CD4-positive, alpha-beta T cell (primary cell): ENCODE data around the gene IGF2R. TPM values are rescaled to one million over a fixed set of nuclear protein-coding genes. Genes with fewer than 3 reads are reported as not detected.

Source experiments
- ATAC-seq: fragments of 200-7000 bp; cut with Tn5 transposase; one replicate; pipeline ENCODE4 v1.10.0; 2022; ENCODE audit warnings: mild to moderate bottlenecking; ENCODE audit not compliant: poor library complexity
- CTCF ChIA-PET: fragments of 350-600 bp; sonication (Branson Sonifier 250); formaldehyde crosslinking; loops from one replicate; lab custom pipeline; 2021; ENCODE audit warnings: antibody characterized with exemption, inconsistent platforms; lab: Charles Lee
- POLR2A ChIA-PET: fragments of 350-600 bp; sonication (Branson Sonifier 250); formaldehyde crosslinking; loops from one replicate; lab custom pipeline; 2021; ENCODE audit warnings: antibody characterized with exemption, inconsistent platforms; lab: Charles Lee
- DNase-seq, 14 experiments: peaks; one replicate each; pipeline ENCODE4 v3.0.0-alpha.2; 2013 to 2020; ENCODE audit warnings: mixed read lengths in 2 of 14
- H3K27ac ChIP-seq, 2 donors: one replicate each; pipeline versions ENCODE4 v1.5.1 to v1.7.0; 2013; ENCODE audit warnings: low read length in 2 of 2, low read depth in 1 of 2, mild to moderate bottlenecking in 1 of 2
- H3K27me3 ChIP-seq, 2 experiments: 1 replicate in 1 of 2; 2 replicates in 1 of 2; pipeline versions ENCODE4 v1.6.1 to v1.7.0; 2013; ENCODE audit warnings: low read length in 2 of 2, control low read depth in 1 of 2, mild to moderate bottlenecking in 1 of 2, moderate library complexity in 1 of 2; ENCODE audit not compliant: insufficient read depth in 2 of 2, control insufficient read depth in 1 of 2
- H3K36me3 ChIP-seq: one replicate; pipeline ENCODE4 v1.6.1; 2013; ENCODE audit warnings: low read length, control low read depth; ENCODE audit not compliant: insufficient read depth
- H3K4me1 ChIP-seq: one replicate; pipeline ENCODE4 v1.6.1; 2013; ENCODE audit warnings: low read length, control low read depth; ENCODE audit not compliant: insufficient read depth
- H3K4me3 ChIP-seq: one replicate; pipeline ENCODE4 v1.5.1; 2013; ENCODE audit warnings: mild to moderate bottlenecking, low read length, moderate library complexity
- H3K9me3 ChIP-seq, 2 experiments: 1 replicate in 1 of 2; 2 replicates in 1 of 2; pipeline versions ENCODE4 v1.6.1 to v1.7.0; 2013; ENCODE audit warnings: low read length in 2 of 2, mild to moderate bottlenecking in 2 of 2, control low read depth in 1 of 2, moderate library complexity in 1 of 2; ENCODE audit not compliant: control insufficient read depth in 1 of 2, insufficient read depth in 1 of 2
- H3K27ac Mint-ChIP-seq: one replicate; pipeline ENCODE4 v1.8.0; 2020; ENCODE audit warnings: mixed read lengths
- H3K27me3 Mint-ChIP-seq: one replicate; pipeline ENCODE4 v1.8.0; 2021; ENCODE audit warnings: mixed read lengths
- H3K36me3 Mint-ChIP-seq: one replicate; pipeline ENCODE4 v1.8.0; 2021; ENCODE audit warnings: low read depth, mixed read lengths
- H3K4me1 Mint-ChIP-seq: one replicate; pipeline ENCODE4 v1.8.0; 2021; ENCODE audit warnings: low read depth, mixed read lengths
- H3K4me3 Mint-ChIP-seq: one replicate; pipeline ENCODE4 v1.8.0; 2020; ENCODE audit warnings: mild to moderate bottlenecking, mixed read lengths
- H3K9me3 Mint-ChIP-seq: one replicate; pipeline ENCODE4 v1.8.0; 2020; ENCODE audit warnings: mixed read lengths
- intact Hi-C, 2 experiments: fragments of 100-400 bp; cut with DNase I in 1 of 2; cut with micrococcal nuclease in 1 of 2; formaldehyde crosslinking; loops; one replicate each; pipeline versions ENCODE4 v1.15.1 to v1.9.0; 2023 to 2025; cut with DNase I, micrococcal nuclease
- total RNA-seq, 174 experiments: library from RNA in 2 of 174; stranded (reverse) in 2 of 174; gene quantifications; one replicate each; pipeline ENCODE4 v1.2.3 and lab custom pipeline; 2021 to 2026
- TF ChIP-seq, protein P1 (sequence below): fragments of 200-600 bp; IDR thresholded peaks from one replicate; pipeline ENCODE4 v1.8.0; 2022; ENCODE audit warnings: antibody characterized with exemption, mild to moderate bottlenecking

Gene IGF2R
- total RNA-seq, 2 experiments from 2014 or later = 43.8 to 46.7 TPM

- Mint-ChIP-seq H3K4me1 (peaks cover 14% of the 10 kb centered on the region), H3K4me3 (no peak overlapping the region), H3K9me3 (no peaks in the 10 kb centered on the region), H3K27ac (no peak overlapping the region), H3K36me3 (peaks cover 99% of the 10 kb centered on the region), H3K27me3 (no peaks in the 10 kb centered on the region)
- ChIA-PET CTCF (interaction anchor here (1.7 kb wide), 1 partner anchor 14 kb away, joined by 3 read pairs; no protein-coding TSS in a partner anchor), POLR2A (interaction anchor here (0.5 kb wide), 1 partner anchor 16 kb away, joined by 3 read pairs; no protein-coding TSS in a partner anchor)
- H3K4me3 ChIP-seq = no peak overlapping the region
- H3K27ac ChIP-seq = no peak overlapping the region
- H3K27me3 ChIP-seq = no peaks in the 10 kb centered on the region
- peaks cover 13% of the 10 kb centered on the region for H3K4me1 ChIP-seq
- intact Hi-C loops = loop anchor here in 1 of 2 experiments (10.0 kb wide), 1 partner anchor 354 kb away; the partner anchor contains the start of gene SOD2
- H3K9me3 ChIP-seq = no peaks in the 10 kb centered on the region
- DNase-seq = no peak
- H3K36me3 ChIP-seq = peaks cover 88% of the 10 kb centered on the region
- TF ChIP-seq, protein P1, sequence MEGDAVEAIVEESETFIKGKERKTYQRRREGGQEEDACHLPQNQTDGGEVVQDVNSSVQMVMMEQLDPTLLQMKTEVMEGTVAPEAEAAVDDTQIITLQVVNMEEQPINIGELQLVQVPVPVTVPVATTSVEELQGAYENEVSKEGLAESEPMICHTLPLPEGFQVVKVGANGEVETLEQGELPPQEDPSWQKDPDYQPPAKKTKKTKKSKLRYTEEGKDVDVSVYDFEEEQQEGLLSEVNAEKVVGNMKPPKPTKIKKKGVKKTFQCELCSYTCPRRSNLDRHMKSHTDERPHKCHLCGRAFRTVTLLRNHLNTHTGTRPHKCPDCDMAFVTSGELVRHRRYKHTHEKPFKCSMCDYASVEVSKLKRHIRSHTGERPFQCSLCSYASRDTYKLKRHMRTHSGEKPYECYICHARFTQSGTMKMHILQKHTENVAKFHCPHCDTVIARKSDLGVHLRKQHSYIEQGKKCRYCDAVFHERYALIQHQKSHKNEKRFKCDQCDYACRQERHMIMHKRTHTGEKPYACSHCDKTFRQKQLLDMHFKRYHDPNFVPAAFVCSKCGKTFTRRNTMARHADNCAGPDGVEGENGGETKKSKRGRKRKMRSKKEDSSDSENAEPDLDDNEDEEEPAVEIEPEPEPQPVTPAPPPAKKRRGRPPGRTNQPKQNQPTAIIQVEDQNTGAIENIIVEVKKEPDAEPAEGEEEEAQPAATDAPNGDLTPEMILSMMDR = no peak
- ATAC-seq = no peak
These were observed 79.6 kb downstream of the IGF2R start for GRCh38 chr6:160048471-160048870.

- Histone ChIP-seq H3K27ac (no peak overlapping the region), H3K9me3 (no peaks in the 10 kb centered on the region), H3K27me3 (no peaks in the 10 kb centered on the region), H3K4me3 (no peak overlapping the region), H3K36me3 (peaks cover 88% of the 10 kb centered on the region), H3K4me1 (peaks cover 13% of the 10 kb centered on the region)
- no peak for ATAC-seq
- ChIA-PET CTCF (interaction anchor here (1.7 kb wide), 1 partner anchor 13 kb away, joined by 3 read pairs; no protein-coding TSS in a partner anchor), POLR2A (no interaction called here)
- peaks cover 99% of the 10 kb centered on the region for H3K36me3 Mint-ChIP-seq
- peaks cover 14% of the 10 kb centered on the region for H3K4me1 Mint-ChIP-seq
- no peaks in the 10 kb centered on the region for H3K27me3 Mint-ChIP-seq
- H3K9me3 Mint-ChIP-seq = no peaks in the 10 kb centered on the region
- TF ChIP-seq, protein P1 = no peak
- no peak for DNase-seq
- H3K4me3 Mint-ChIP-seq = no peak overlapping the region
- H3K27ac Mint-ChIP-seq = no peak overlapping the region
- intact Hi-C loops = loop anchor here in 1 of 2 experiments (10.0 kb wide), 1 partner anchor 355 kb away; the partner anchor contains the start of gene SOD2
These were observed 80.5 kb downstream of the IGF2R start for GRCh38 chr6:160049346-160049745.

DNA sequence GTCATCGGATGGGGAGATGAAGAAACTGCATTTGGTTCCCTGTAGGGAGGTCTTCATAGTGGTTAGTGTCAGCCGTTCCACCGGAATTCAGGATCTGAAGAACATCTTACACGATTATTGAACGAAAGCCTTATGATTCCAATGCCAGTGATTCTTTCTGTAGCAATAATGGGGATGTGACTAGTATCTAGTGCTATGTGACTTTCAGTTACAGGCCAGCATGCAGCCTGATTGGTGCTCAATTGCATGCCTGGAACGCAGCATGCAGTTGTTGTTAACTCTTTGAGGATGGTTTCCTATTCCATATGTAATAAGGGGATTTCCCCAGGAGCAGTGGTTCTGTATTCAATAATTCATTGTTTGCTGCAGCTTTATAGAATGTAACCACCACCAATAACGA, 81.1 kb downstream of the IGF2R start:
- H3K36me3 ChIP-seq = peaks cover 89% of the 10 kb centered on the region
- Mint-ChIP-seq H3K4me3 (no peak overlapping the region), H3K27me3 (no peaks in the 10 kb centered on the region), H3K27ac (no peak overlapping the region), H3K9me3 (no peaks in the 10 kb centered on the region), H3K4me1 (peaks cover 14% of the 10 kb centered on the region), H3K36me3 (peaks cover 99% of the 10 kb centered on the region)
- no peak overlapping the region for H3K4me3 ChIP-seq
- H3K4me1 ChIP-seq = peaks cover 13% of the 10 kb centered on the region
- CTCF ChIA-PET = no interaction called here
- no peaks in the 10 kb centered on the region for H3K27me3 ChIP-seq
- DNase-seq = no peak
- H3K9me3 ChIP-seq = no peaks in the 10 kb centered on the region
- intact Hi-C loops = no loop called here
- H3K27ac ChIP-seq = no peak overlapping the region
- ATAC-seq = no peak
- POLR2A ChIA-PET = no interaction called here
- TF ChIP-seq, protein P1 = no peak
